GM23248 (cell line): Measurements from ENCODE around the gene MYCL.

Experiments
- EZH2 ChIP-seq: fragments of 200-600 bp; sonication (generic); IDR thresholded peaks from 2 replicates; pipeline ENCODE4 v1.6.1; 2018; ENCODE audit warnings: antibody characterized with exemption, mild to moderate bottlenecking; ENCODE audit not compliant: insufficient read depth, poor library complexity, severe bottlenecking
- EZH2phosphoT487 ChIP-seq: fragments of 200-600 bp; sonication (generic); IDR thresholded peaks from 2 replicates; pipeline ENCODE4 v1.6.1; 2018; ENCODE audit warnings: antibody characterized with exemption, moderate library complexity, mild to moderate bottlenecking, low read depth; ENCODE audit not compliant: insufficient read depth

DNA sequence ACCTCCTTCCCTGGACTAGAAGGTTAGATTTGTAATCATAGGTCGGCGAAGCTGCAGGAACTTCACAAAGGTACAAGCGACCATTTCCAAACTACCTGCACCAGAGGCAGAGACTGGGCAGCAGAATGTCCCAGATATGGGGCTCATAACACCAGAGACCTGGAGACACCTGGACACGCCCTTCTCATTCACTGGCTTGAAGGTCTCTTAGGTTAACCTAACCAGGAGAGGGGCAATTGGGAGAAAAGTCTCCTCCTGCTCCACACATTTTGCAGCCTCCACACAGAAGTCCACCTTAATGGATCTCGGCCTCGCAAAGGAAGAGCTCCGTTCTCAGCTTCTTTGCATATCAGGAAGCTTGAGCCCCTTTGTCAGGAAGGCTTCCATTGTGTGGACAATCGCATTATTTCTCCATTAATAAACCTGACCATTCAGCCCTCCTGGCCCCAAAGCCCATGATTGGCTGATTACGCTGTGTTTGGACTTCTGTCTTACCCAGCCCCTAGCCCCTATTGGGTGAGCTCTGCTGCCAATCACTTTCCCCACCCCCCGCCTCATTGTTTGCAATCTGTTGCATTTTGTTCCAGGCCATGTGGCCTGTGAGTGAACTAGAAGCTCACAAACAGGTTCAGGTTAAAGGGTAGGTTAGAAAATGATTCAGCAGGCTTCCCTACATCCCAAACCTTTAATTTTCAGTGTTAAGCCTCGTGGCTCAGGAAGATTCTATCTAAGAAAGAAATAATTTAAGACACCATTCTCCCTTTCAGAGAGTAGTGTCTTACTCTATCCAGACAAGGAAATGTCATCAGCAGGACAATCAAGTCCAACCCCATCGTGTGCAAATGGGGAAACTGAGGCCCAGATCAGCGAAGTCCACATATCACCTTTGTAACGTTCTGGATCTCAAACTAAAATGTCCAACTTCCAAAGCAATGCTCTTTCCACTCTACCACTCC lies 2.8 kb downstream of the MYCL start:
- TF ChIP-seq EZH2 (no peak), EZH2phosphoT487 (no peak)
